Naive thymus-derived CD4-positive, alpha-beta T cell (primary cell): ENCODE data around the gene TIMM10. TPM values are rescaled to one million over a fixed set of nuclear protein-coding genes. Genes with fewer than 3 reads are reported as not detected.
A peak's percentile ranks its signal among the peaks of the same experiment; 100 is the strongest.

Experiments
- ATAC-seq: fragments of 150-1000 bp; cut with Tn5 transposase; 2 replicates; pipeline ENCODE4 v1.10.0; 2021; ENCODE audit warnings: mild to moderate bottlenecking, moderate library complexity
- CTCF ChIA-PET: fragments of 350-600 bp; sonication (Branson Sonifier 250); formaldehyde crosslinking; loops from one replicate; lab custom pipeline; 2021; ENCODE audit warnings: antibody characterized with exemption; lab: Charles Lee
- POLR2A ChIA-PET: fragments of 350-600 bp; sonication (Branson Sonifier 250); formaldehyde crosslinking; loops from one replicate; lab custom pipeline; 2021; ENCODE audit warnings: antibody characterized with exemption, inconsistent platforms; lab: Charles Lee
- DNase-seq, 9 donors: peaks; one replicate each; pipeline versions ENCODE4 v3.0.0 to v3.0.0-alpha.2; 2020 to 2022; ENCODE audit warnings: mixed read lengths in 1 of 9
- H3K27ac ChIP-seq: one replicate; pipeline ENCODE4 v1.7.0; 2013; ENCODE audit warnings: mild to moderate bottlenecking, low read depth, low read length, moderate library complexity
- H3K27me3 ChIP-seq, 2 donors: one replicate each; pipeline ENCODE4 v1.7.0; 2013; ENCODE audit warnings: low read length in 2 of 2, mild to moderate bottlenecking in 2 of 2, moderate library complexity in 2 of 2; ENCODE audit not compliant: control insufficient read depth in 2 of 2, insufficient read depth in 2 of 2
- H3K36me3 ChIP-seq, 3 experiments: 1 replicate in 2 of 3; 2 replicates in 1 of 3; pipeline ENCODE4 v1.7.0; 2013; ENCODE audit warnings: low read length in 3 of 3, mild to moderate bottlenecking in 3 of 3, moderate library complexity in 1 of 3; ENCODE audit not compliant: insufficient read depth in 3 of 3, control insufficient read depth in 2 of 3
- H3K4me1 ChIP-seq, 2 donors: one replicate each; pipeline ENCODE4 v1.7.0; 2013; ENCODE audit warnings: low read length in 2 of 2, mild to moderate bottlenecking in 2 of 2, moderate library complexity in 1 of 2; ENCODE audit not compliant: control insufficient read depth in 2 of 2, insufficient read depth in 2 of 2
- H3K4me3 ChIP-seq: 2 replicates; pipeline ENCODE4 v1.7.0; 2013; ENCODE audit warnings: mild to moderate bottlenecking, low read length
- H3K9me3 ChIP-seq, 3 experiments: 1 replicate in 2 of 3; 2 replicates in 1 of 3; pipeline ENCODE4 v1.7.0; 2013; ENCODE audit warnings: low read length in 3 of 3; ENCODE audit not compliant: control insufficient read depth in 2 of 3
- H3K27ac Mint-ChIP-seq, 9 donors: one replicate each; pipeline ENCODE4 v1.8.0; 2020 to 2022; ENCODE audit warnings: mixed read lengths in 9 of 9, mild to moderate bottlenecking in 8 of 9, moderate library complexity in 5 of 9, inconsistent platforms in 2 of 9
- H3K27me3 Mint-ChIP-seq, 5 donors: one replicate each; pipeline ENCODE4 v1.8.0; 2021 to 2022; ENCODE audit warnings: mixed read lengths in 5 of 5, mild to moderate bottlenecking in 1 of 5
- H3K36me3 Mint-ChIP-seq, 5 donors: one replicate each; pipeline ENCODE4 v1.8.0; 2020 to 2022; ENCODE audit warnings: mixed read lengths in 5 of 5, mild to moderate bottlenecking in 3 of 5, inconsistent platforms in 1 of 5
- H3K4me1 Mint-ChIP-seq, 7 donors: one replicate each; pipeline ENCODE4 v1.8.0; 2020 to 2022; ENCODE audit warnings: mixed read lengths in 7 of 7, mild to moderate bottlenecking in 3 of 7, inconsistent platforms in 1 of 7
- H3K4me3 Mint-ChIP-seq, 10 donors: one replicate each; pipeline ENCODE4 v1.8.0; 2020 to 2022; ENCODE audit warnings: mild to moderate bottlenecking in 10 of 10, mixed read lengths in 10 of 10, moderate library complexity in 6 of 10, inconsistent platforms in 2 of 10
- H3K9me3 Mint-ChIP-seq, 11 donors: one replicate each; pipeline ENCODE4 v1.8.0; 2020 to 2022; ENCODE audit warnings: mixed read lengths in 11 of 11, mild to moderate bottlenecking in 4 of 11, inconsistent platforms in 1 of 11, moderate library complexity in 1 of 11
- intact Hi-C, 2 donors: fragments of 100-400 bp; cut with micrococcal nuclease; formaldehyde crosslinking; loops; one replicate each; pipeline ENCODE4 v1.15.1; 2023
- polyA plus RNA-seq, 2 donors: library from polyadenylated mRNA; unstranded; fragments of 300-500 nt; fragmentation: Illumina TruSeq; gene quantifications; one replicate each; pipeline ENCODE4 v1.2.3, GENCODE V29; 2021
- total RNA-seq, 6 experiments: library from RNA in 5 of 6; stranded (reverse) in 5 of 6; gene quantifications; 1 replicate in 5 of 6; 2 replicates in 1 of 6; pipeline ENCODE4 v1.2.3 and lab custom pipeline; 2021 to 2026

Gene TIMM10
- total and polyA plus RNA-seq, 7 experiments from 2014 or later = 23.7 to 79.4 (median 37.1) TPM

GRCh38 chr11:57546451-57546850 lies 15.9 kb upstream of the TIMM10 start:
- DNase-seq (no peak), ATAC-seq (no peak)
- Mint-ChIP-seq H3K27ac (peak overlapping the region in 3 of 9 donors; percentile 43 to 59 (median 56)), H3K27me3 (no peaks in the 10 kb centered on the region), H3K9me3 (peaks cover 0 to 1% (median 0%) of the 10 kb centered on the region in 11 donors), H3K4me3 (no peak overlapping the region), H3K36me3 (peaks cover 0 to 18% (median 9%) of the 10 kb centered on the region in 5 donors), H3K4me1 (peaks cover 0 to 8% (median 3%) of the 10 kb centered on the region in 7 donors)
- no peaks in the 10 kb centered on the region for H3K27me3 ChIP-seq
- intact Hi-C loops = no loop called here
- no peaks in the 10 kb centered on the region for H3K9me3 ChIP-seq
- CTCF ChIA-PET = interaction anchor here (1.6 kb wide), 1 partner anchor 17 kb away, joined by 6 read pairs; no protein-coding TSS in a partner anchor
- peaks cover 0 to 12% of the 10 kb centered on the region in 2 donors for H3K4me1 ChIP-seq
- POLR2A ChIA-PET = interaction anchor here (1.0 kb wide), 1 partner anchor 16 kb away, joined by 3 read pairs; no protein-coding TSS in a partner anchor
- no peak overlapping the region for H3K4me3 ChIP-seq
- peaks cover 11 to 50% (median 14%) of the 10 kb centered on the region in 3 experiments for H3K36me3 ChIP-seq
- H3K27ac ChIP-seq = no peak overlapping the region

- H3K4me1 ChIP-seq = peaks cover 0 to 12% of the 10 kb centered on the region in 2 donors
- Mint-ChIP-seq H3K9me3 (peaks cover 0 to 1% (median 0%) of the 10 kb centered on the region in 11 donors), H3K4me3 (no peak overlapping the region), H3K27ac (no peak overlapping the region), H3K36me3 (peaks cover 0 to 18% (median 9%) of the 10 kb centered on the region in 5 donors), H3K27me3 (no peaks in the 10 kb centered on the region), H3K4me1 (peaks cover 0 to 8% (median 3%) of the 10 kb centered on the region in 7 donors)
- no peak for DNase-seq
- no peaks in the 10 kb centered on the region for H3K9me3 ChIP-seq
- no peaks in the 10 kb centered on the region for H3K27me3 ChIP-seq
- ATAC-seq = no peak
- POLR2A ChIA-PET = interaction anchor here (1.0 kb wide), 1 partner anchor 17 kb away, joined by 3 read pairs; no protein-coding TSS in a partner anchor
- CTCF ChIA-PET = no interaction called here
- intact Hi-C loops = no loop called here
- peaks cover 10 to 45% (median 14%) of the 10 kb centered on the region in 3 experiments for H3K36me3 ChIP-seq
- no peak overlapping the region for H3K4me3 ChIP-seq
- H3K27ac ChIP-seq = no peak overlapping the region
These were observed 15.3 kb upstream of the TIMM10 start for GRCh38 chr11:57545883-57546282.

- H3K4me1 Mint-ChIP-seq = peaks cover 0 to 8% (median 3%) of the 10 kb centered on the region in 7 donors
- peaks cover 0 to 1% (median 0%) of the 10 kb centered on the region in 11 donors for H3K9me3 Mint-ChIP-seq
- ChIA-PET CTCF (interaction anchor here (0.5 to 1.0 kb wide), 2 partner anchors 62 to 164 kb away, joined by 3 to 5 read pairs; no protein-coding TSS in a partner anchor), POLR2A (no interaction called here)
- no peak overlapping the region for H3K27ac Mint-ChIP-seq
- H3K4me1 ChIP-seq = peaks cover 0 to 12% of the 10 kb centered on the region in 2 donors
- ATAC-seq (no peak), DNase-seq (no peak)
- no peak overlapping the region for H3K4me3 Mint-ChIP-seq
- H3K36me3 Mint-ChIP-seq = peaks cover 0 to 14% (median 4%) of the 10 kb centered on the region in 5 donors
- no peaks in the 10 kb centered on the region for H3K9me3 ChIP-seq
- intact Hi-C loops = no loop called here
- H3K27me3 Mint-ChIP-seq = no peaks in the 10 kb centered on the region
- H3K27me3 ChIP-seq = no peaks in the 10 kb centered on the region
- no peak overlapping the region for H3K27ac ChIP-seq
- H3K36me3 ChIP-seq = peaks cover 0 to 32% (median 3%) of the 10 kb centered on the region in 3 experiments
- H3K4me3 ChIP-seq = no peak overlapping the region
These were observed 14.0 kb upstream of the TIMM10 start for GRCh38 chr11:57544566-57544965.

- intact Hi-C loops = no loop called here
- H3K9me3 ChIP-seq = no peaks in the 10 kb centered on the region
- H3K9me3 Mint-ChIP-seq = peaks cover 0 to 1% (median 0%) of the 10 kb centered on the region in 11 donors
- ATAC-seq (no peak), DNase-seq (no peak)
- no peaks in the 10 kb centered on the region for H3K27me3 ChIP-seq
- no peak overlapping the region for H3K27ac ChIP-seq
- H3K27me3 Mint-ChIP-seq = no peaks in the 10 kb centered on the region
- no peak overlapping the region for H3K4me3 ChIP-seq
- no peak overlapping the region for H3K4me3 Mint-ChIP-seq
- H3K27ac Mint-ChIP-seq = no peak overlapping the region
- peaks cover 0 to 8% (median under 1%) of the 10 kb centered on the region in 7 donors for H3K4me1 Mint-ChIP-seq
- CTCF ChIA-PET = no interaction called here
- POLR2A ChIA-PET = no interaction called here
- peaks cover 0 to 12% of the 10 kb centered on the region in 2 donors for H3K4me1 ChIP-seq
- peaks cover 0 to 18% (median 4%) of the 10 kb centered on the region in 5 donors for H3K36me3 Mint-ChIP-seq
- H3K36me3 ChIP-seq = peaks cover 0 to 23% (median 3%) of the 10 kb centered on the region in 3 experiments
These were observed 13.0 kb upstream of the TIMM10 start for GRCh38 chr11:57543593-57543992.

GRCh38 chr11:57542582-57542981 lies 12.0 kb upstream of the TIMM10 start:
- Mint-ChIP-seq H3K4me1 (peaks cover 0 to 8% (median 2%) of the 10 kb centered on the region in 7 donors), H3K27me3 (no peaks in the 10 kb centered on the region), H3K27ac (peak overlapping the region in 4 of 9 donors; percentile 5 to 49 (median 37)), H3K4me3 (no peak overlapping the region), H3K36me3 (peaks cover 0 to 17% (median 4%) of the 10 kb centered on the region in 5 donors), H3K9me3 (peaks cover 0 to 1% (median 0%) of the 10 kb centered on the region in 11 donors)
- Histone ChIP-seq H3K9me3 (no peaks in the 10 kb centered on the region), H3K27ac (no peak overlapping the region), H3K4me1 (peaks cover 0 to 5% of the 10 kb centered on the region in 2 donors), H3K4me3 (no peak overlapping the region), H3K27me3 (no peaks in the 10 kb centered on the region), H3K36me3 (peaks cover 0 to 15% (median under 1%) of the 10 kb centered on the region in 3 experiments)
- POLR2A ChIA-PET = no interaction called here
- ATAC-seq (no peak), DNase-seq (no peak)
- intact Hi-C loops = no loop called here
- CTCF ChIA-PET = no interaction called here

GRCh38 chr11:57541169-57541568 lies 10.6 kb upstream of the TIMM10 start:
- intact Hi-C loops = no loop called here
- Mint-ChIP-seq H3K36me3 (peaks cover 0 to 14% (median 4%) of the 10 kb centered on the region in 5 donors), H3K27me3 (no peaks in the 10 kb centered on the region), H3K9me3 (peaks cover 0 to 1% (median 0%) of the 10 kb centered on the region in 11 donors), H3K27ac (peak overlapping the region in 1 of 9 donors; percentile 19), H3K4me1 (peaks cover 0 to 8% (median 0%) of the 10 kb centered on the region in 7 donors), H3K4me3 (no peak overlapping the region)
- POLR2A ChIA-PET = no interaction called here
- H3K4me1 ChIP-seq = no peaks in the 10 kb centered on the region
- H3K4me3 ChIP-seq = no peak overlapping the region
- DNase-seq (no peak), ATAC-seq (no peak)
- CTCF ChIA-PET = no interaction called here
- H3K27me3 ChIP-seq = no peaks in the 10 kb centered on the region
- peaks cover 0 to 6% (median 0%) of the 10 kb centered on the region in 3 experiments for H3K36me3 ChIP-seq
- H3K9me3 ChIP-seq = no peaks in the 10 kb centered on the region
- H3K27ac ChIP-seq = no peak overlapping the region
